MM.1S (cell line): ENCODE data around the gene CFAP99.

Source experiments
- CTCF ChIP-seq: fragments of 300-600 bp; sonication (generic); IDR thresholded peaks from 2 replicates; pipeline ENCODE4 v1.5.1; 2016; ENCODE audit warnings: antibody characterized with exemption, low read length, mixed read lengths
- EZH2 ChIP-seq: fragments of 300-600 bp; sonication (generic); optimal IDR thresholded peaks from 2 replicates; pipeline ENCODE3; 2017; ENCODE audit warnings: low read depth, mild to moderate bottlenecking, antibody characterized with exemption, low read length, mixed read lengths
- EZH2phosphoT487 ChIP-seq: fragments of 300-600 bp; sonication (generic); IDR thresholded peaks from 2 replicates; pipeline ENCODE4 v1.6.1; 2018; ENCODE audit warnings: antibody characterized with exemption, low read length

- TF ChIP-seq CTCF (no peak), EZH2phosphoT487 (no peak), EZH2 (no peak)
Measured at GRCh38 chr4:2402941-2403340, 15.8 kb upstream of the CFAP99 start.
